GM23338 (cell line): ENCODE measurements around the gene CLDN10. TPM values are rescaled to one million over a fixed set of nuclear protein-coding genes. Genes with fewer than 3 reads are reported as not detected.

Experiments used
- ATAC-seq: fragments of 200-7000 bp; cut with Tn5 transposase; 3 replicates; pipeline ENCODE4 v1.9.1; 2020
- DNase-seq: peaks from one replicate; pipeline ENCODE4 v3.0.0-alpha.2; 2015; ENCODE audit warnings: low spot score
- H2AFZ ChIP-seq: fragments of 200-600 bp; sonication (generic); 2 replicates; pipeline ENCODE4 v1.8.0; 2016; ENCODE audit warnings: antibody characterized with exemption, mild to moderate bottlenecking, moderate library complexity
- H3F3A ChIP-seq: fragments of 200-600 bp; sonication (generic); replicated peaks from 2 replicates; pipeline ENCODE4 v1.8.0; 2017; ENCODE audit warnings: antibody characterized with exemption, mixed run types, low read depth
- H3K27ac ChIP-seq: fragments of 200-600 bp; sonication (generic); 2 replicates; pipeline ENCODE4 v1.6.1; 2016; ENCODE audit warnings: low read depth
- H3K27me3 ChIP-seq: fragments of 200-600 bp; sonication (generic); 2 replicates; pipeline ENCODE4 v1.8.0; 2016; ENCODE audit warnings: mild to moderate bottlenecking, mixed run types, moderate library complexity; ENCODE audit not compliant: insufficient read depth
- H3K36me3 ChIP-seq: fragments of 200-600 bp; sonication (generic); 2 replicates; pipeline ENCODE4 v1.8.0; 2016; ENCODE audit warnings: mild to moderate bottlenecking; ENCODE audit not compliant: insufficient read depth
- H3K4me1 ChIP-seq: fragments of 200-600 bp; sonication (generic); 2 replicates; pipeline ENCODE4 v1.8.0; 2016; ENCODE audit warnings: mild to moderate bottlenecking, moderate library complexity; ENCODE audit not compliant: insufficient read depth
- H3K4me2 ChIP-seq: fragments of 200-600 bp; sonication (generic); 2 replicates; pipeline ENCODE4 v1.7.1; 2017; ENCODE audit warnings: mixed run types
- H3K4me3 ChIP-seq: fragments of 200-600 bp; sonication (generic); 2 replicates; pipeline ENCODE4 v1.6.1; 2016; ENCODE audit warnings: mixed run types
- H3K79me2 ChIP-seq: fragments of 200-600 bp; sonication (generic); replicated peaks from 2 replicates; pipeline ENCODE4 v1.8.0; 2017; ENCODE audit warnings: mild to moderate bottlenecking; ENCODE audit not compliant: insufficient read depth
- H3K9me2 ChIP-seq: fragments of 200-600 bp; sonication (generic); 2 replicates; pipeline ENCODE4 v1.8.0; 2017; ENCODE audit not compliant: insufficient read depth
- H4K20me1 ChIP-seq: fragments of 200-600 bp; sonication (generic); replicated peaks from 2 replicates; pipeline ENCODE4 v1.8.0; 2017; ENCODE audit warnings: mild to moderate bottlenecking; ENCODE audit not compliant: insufficient read depth
- H3K27ac Mint-ChIP-seq: 2 replicates; pipeline ENCODE4 v1.8.0; 2020; ENCODE audit warnings: inconsistent platforms, mild to moderate bottlenecking, moderate library complexity, mixed read lengths
- H3K27me3 Mint-ChIP-seq: 3 replicates; pipeline ENCODE4 v1.8.0; 2022; ENCODE audit warnings: low read depth, mild to moderate bottlenecking, moderate library complexity, mixed read lengths, inconsistent platforms; ENCODE audit not compliant: insufficient read depth, poor library complexity
- H3K36me3 Mint-ChIP-seq: 3 replicates; pipeline ENCODE4 v1.8.0; 2021; ENCODE audit warnings: low read depth, mild to moderate bottlenecking, inconsistent platforms, moderate library complexity, mixed read lengths
- H3K4me1 Mint-ChIP-seq: 3 replicates; pipeline ENCODE4 v1.8.0; 2020; ENCODE audit warnings: mild to moderate bottlenecking, inconsistent platforms, mixed read lengths
- H3K4me3 Mint-ChIP-seq: 3 replicates; pipeline ENCODE4 v1.8.0; 2021; ENCODE audit warnings: moderate library complexity, mild to moderate bottlenecking, inconsistent platforms, mixed read lengths
- H3K9me3 Mint-ChIP-seq: 3 replicates; pipeline ENCODE4 v1.8.0; 2020; ENCODE audit warnings: moderate library complexity, mild to moderate bottlenecking, inconsistent platforms, mixed read lengths
- ETS1 ChIP-seq: IDR thresholded peaks from 2 replicates; pipeline ENCODE4 v1.6.1; 2016; ENCODE audit warnings: antibody characterized with exemption
- EZH2 ChIP-seq: fragments of 200-600 bp; sonication (generic); IDR thresholded peaks from one replicate; pipeline ENCODE4 v1.8.0; 2017; ENCODE audit warnings: antibody characterized with exemption, mild to moderate bottlenecking, low read depth; ENCODE audit not compliant: unreplicated experiment
- JUNB ChIP-seq: IDR thresholded peaks from one replicate; pipeline ENCODE4 v1.6.1; 2016; ENCODE audit warnings: antibody characterized with exemption; ENCODE audit not compliant: unreplicated experiment
- NANOG ChIP-seq: IDR thresholded peaks from 2 replicates; pipeline ENCODE4 v1.6.1; 2016; ENCODE audit warnings: antibody characterized with exemption, borderline replicate concordance
- POLR2AphosphoS5 ChIP-seq: IDR thresholded peaks from 2 replicates; pipeline ENCODE4 v1.6.1; 2016; ENCODE audit warnings: antibody characterized with exemption, low read depth
- ZNF114 ChIP-seq: fragments of 250-450 bp; sonication (Bioruptor Pico); IDR thresholded peaks from 2 replicates; pipeline ENCODE4 v1.5.0; 2020; ENCODE audit warnings: mild to moderate bottlenecking, moderate library complexity
- ZNF331 ChIP-seq: fragments of 250-450 bp; sonication (Bioruptor Pico); IDR thresholded peaks from 2 replicates; pipeline ENCODE4 v1.5.0; 2020; ENCODE audit warnings: low read depth, mild to moderate bottlenecking, moderate library complexity
- ZNF462 ChIP-seq: fragments of 250-450 bp; sonication (Bioruptor Pico); IDR thresholded peaks from 2 replicates; pipeline ENCODE4 v1.5.0; 2020; ENCODE audit warnings: mild to moderate bottlenecking, moderate library complexity
- polyA plus RNA-seq: library from polyadenylated mRNA; unstranded; fragments of >200 nt; fragmentation: Nextera tagmentation; extraction: Ambion mirVana; gene quantifications from 2 replicates; pipeline ENCODE4 v1.2.1, GENCODE V29; 2016
- total RNA-seq: library from RNA; depleted of rRNA; stranded (reverse); fragments of >200 nt; shearing (Covaris generic); gene quantifications from 2 replicates; pipeline ENCODE4 v1.2.3, GENCODE V29; 2014
- TF ChIP-seq, protein P1 (sequence below), 2 experiments: fragments of 200-600 bp in 1 of 2; sonication (generic) in 1 of 2; conservative IDR thresholded peaks; 2 replicates each; pipeline versions ENCODE4 v1.5.1 to v1.6.1; 2016 to 2017; ENCODE audit warnings: antibody characterized with exemption in 2 of 2, low read depth in 2 of 2, mild to moderate bottlenecking in 2 of 2, moderate library complexity in 1 of 2
- TF ChIP-seq, protein P2 (sequence below): IDR thresholded peaks from one replicate; pipeline ENCODE4 v1.6.1; 2018; ENCODE audit warnings: antibody characterized with exemption; ENCODE audit not compliant: unreplicated experiment

The CLDN10 gene
- total and polyA plus RNA-seq, 2 experiments from 2014 or later: 34.7 to 65.9 TPM

- no peak for DNase-seq
- no peak overlapping the region for H3K4me2 ChIP-seq
- Mint-ChIP-seq H3K4me3 (no peak overlapping the region), H3K27me3 (no peaks in the 10 kb centered on the region), H3K27ac (no peak overlapping the region), H3K9me3 (no peaks in the 10 kb centered on the region), H3K36me3 (no peaks in the 10 kb centered on the region; the same call in 2 of the 3 replicates), H3K4me1 (peaks cover 26% of the 10 kb centered on the region)
- no peak overlapping the region for H3K27ac ChIP-seq
- H3K4me3 ChIP-seq: no peak overlapping the region
- H3F3A ChIP-seq: no peaks in the 10 kb centered on the region; the same call in 1 of the 2 replicates
- TF ChIP-seq ETS1 (no peak), NANOG (no peak), EZH2 (no peak), ZNF114 (CRISPR knock-in tag) (no peak), JUNB (no peak), ZNF462 (CRISPR knock-in tag) (no peak), ZNF331 (CRISPR knock-in tag) (no peak), POLR2AphosphoS5 (no peak)
- TF ChIP-seq, protein P1, sequence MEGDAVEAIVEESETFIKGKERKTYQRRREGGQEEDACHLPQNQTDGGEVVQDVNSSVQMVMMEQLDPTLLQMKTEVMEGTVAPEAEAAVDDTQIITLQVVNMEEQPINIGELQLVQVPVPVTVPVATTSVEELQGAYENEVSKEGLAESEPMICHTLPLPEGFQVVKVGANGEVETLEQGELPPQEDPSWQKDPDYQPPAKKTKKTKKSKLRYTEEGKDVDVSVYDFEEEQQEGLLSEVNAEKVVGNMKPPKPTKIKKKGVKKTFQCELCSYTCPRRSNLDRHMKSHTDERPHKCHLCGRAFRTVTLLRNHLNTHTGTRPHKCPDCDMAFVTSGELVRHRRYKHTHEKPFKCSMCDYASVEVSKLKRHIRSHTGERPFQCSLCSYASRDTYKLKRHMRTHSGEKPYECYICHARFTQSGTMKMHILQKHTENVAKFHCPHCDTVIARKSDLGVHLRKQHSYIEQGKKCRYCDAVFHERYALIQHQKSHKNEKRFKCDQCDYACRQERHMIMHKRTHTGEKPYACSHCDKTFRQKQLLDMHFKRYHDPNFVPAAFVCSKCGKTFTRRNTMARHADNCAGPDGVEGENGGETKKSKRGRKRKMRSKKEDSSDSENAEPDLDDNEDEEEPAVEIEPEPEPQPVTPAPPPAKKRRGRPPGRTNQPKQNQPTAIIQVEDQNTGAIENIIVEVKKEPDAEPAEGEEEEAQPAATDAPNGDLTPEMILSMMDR (conservative IDR thresholded peaks at IDR 0.05; ENCODE audit: low read depth in 2 of 2): no peak
- TF ChIP-seq, protein P2, sequence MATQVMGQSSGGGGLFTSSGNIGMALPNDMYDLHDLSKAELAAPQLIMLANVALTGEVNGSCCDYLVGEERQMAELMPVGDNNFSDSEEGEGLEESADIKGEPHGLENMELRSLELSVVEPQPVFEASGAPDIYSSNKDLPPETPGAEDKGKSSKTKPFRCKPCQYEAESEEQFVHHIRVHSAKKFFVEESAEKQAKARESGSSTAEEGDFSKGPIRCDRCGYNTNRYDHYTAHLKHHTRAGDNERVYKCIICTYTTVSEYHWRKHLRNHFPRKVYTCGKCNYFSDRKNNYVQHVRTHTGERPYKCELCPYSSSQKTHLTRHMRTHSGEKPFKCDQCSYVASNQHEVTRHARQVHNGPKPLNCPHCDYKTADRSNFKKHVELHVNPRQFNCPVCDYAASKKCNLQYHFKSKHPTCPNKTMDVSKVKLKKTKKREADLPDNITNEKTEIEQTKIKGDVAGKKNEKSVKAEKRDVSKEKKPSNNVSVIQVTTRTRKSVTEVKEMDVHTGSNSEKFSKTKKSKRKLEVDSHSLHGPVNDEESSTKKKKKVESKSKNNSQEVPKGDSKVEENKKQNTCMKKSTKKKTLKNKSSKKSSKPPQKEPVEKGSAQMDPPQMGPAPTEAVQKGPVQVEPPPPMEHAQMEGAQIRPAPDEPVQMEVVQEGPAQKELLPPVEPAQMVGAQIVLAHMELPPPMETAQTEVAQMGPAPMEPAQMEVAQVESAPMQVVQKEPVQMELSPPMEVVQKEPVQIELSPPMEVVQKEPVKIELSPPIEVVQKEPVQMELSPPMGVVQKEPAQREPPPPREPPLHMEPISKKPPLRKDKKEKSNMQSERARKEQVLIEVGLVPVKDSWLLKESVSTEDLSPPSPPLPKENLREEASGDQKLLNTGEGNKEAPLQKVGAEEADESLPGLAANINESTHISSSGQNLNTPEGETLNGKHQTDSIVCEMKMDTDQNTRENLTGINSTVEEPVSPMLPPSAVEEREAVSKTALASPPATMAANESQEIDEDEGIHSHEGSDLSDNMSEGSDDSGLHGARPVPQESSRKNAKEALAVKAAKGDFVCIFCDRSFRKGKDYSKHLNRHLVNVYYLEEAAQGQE: no peak
- peaks cover 22% of the 10 kb centered on the region for H3K4me1 ChIP-seq
- no peak overlapping the region for H2AFZ ChIP-seq
- H3K9me2 ChIP-seq: no peaks in the 10 kb centered on the region
- ATAC-seq: no peak
- no peaks in the 10 kb centered on the region for H3K36me3 ChIP-seq
- H3K27me3 ChIP-seq: no peaks in the 10 kb centered on the region
- no peaks in the 10 kb centered on the region for H4K20me1 ChIP-seq
- H3K79me2 ChIP-seq: peaks cover 22% of the 10 kb centered on the region
Observed at GRCh38 chr13:95559100-95559499, 6.6 kb downstream of the CLDN10 start.
